Measurements from ENCODE around the gene MPL. TPM values are rescaled to one million over a fixed set of nuclear protein-coding genes. Genes with fewer than 3 reads are reported as not detected.

MPL gene
- total and polyA plus RNA-seq, 2 of the 8 experiments (the other 6 are each of a cell fraction or from before 2014, with no cell fraction given) = 0.08 TPM; not detected in 1

- H3K4me1 ChIP-seq (replicated peaks in 1 of 4; ENCODE audit: control insufficient read depth in 3 of 4, insufficient read depth in 4 of 4, low read length in 3 of 4) = peaks cover 4 to 15% (median 9%) of the 10 kb centered on the region in 4 experiments; a peak in 6 of 7 replicates
- no peak overlapping the region for H3K4ac ChIP-seq (replicated peaks; ENCODE audit: insufficient read length, low read depth, low read length)
- no peak overlapping the region for H3K23ac ChIP-seq (ENCODE audit: insufficient read length)
- ChIA-PET CTCF (ENCODE audit: partially characterized antibody) (interaction anchor here (1.0 to 1.2 kb wide), 2 partner anchors 10 to 21 kb away, joined by 3 read pairs; no protein-coding TSS in a partner anchor), POLR2A (ENCODE audit: partially characterized antibody) (interaction anchor here (0.6 to 4.0 kb wide), 7 partner anchors 7 to 75 kb away, joined by 3 to 37 read pairs (median 4); partner anchors contain the start of genes C1orf210, CDC20, MED8 and SZT2)
- FAIRE-seq = no peak
- no peaks in the 10 kb centered on the region for H3K79me1 ChIP-seq (ENCODE audit: low read depth, low read length)
- H3K27ac ChIP-seq (ENCODE audit: low read depth, low read length) = no peak overlapping the region
- H3K9me3 ChIP-seq (ENCODE audit: insufficient read depth in 2 of 2, low read depth in 1 of 2, low read length in 1 of 2) = no peaks in the 10 kb centered on the region
- no peak overlapping the region for H3K14ac ChIP-seq (ENCODE audit: insufficient read length)
- no peak overlapping the region for H2BK20ac ChIP-seq (ENCODE audit: low read length)
- H3K9ac ChIP-seq (replicated peaks in 1 of 4; ENCODE audit: extremely low read depth in 1 of 4, low read depth in 3 of 4, low read length in 3 of 4) = no peak overlapping the region
- H2AFZ ChIP-seq (ENCODE audit: low read length) = no peak overlapping the region
- 70% methylated on average over 1 of the region's 1 CpG; no CpG with 5 or more reads in 1 of the 2 experiments for WGBS, 2 experiments (ENCODE audit: extremely low coverage in 1 of 2, insufficient coverage in 1 of 2, insufficient read length in 1 of 2, insufficient replicate concordance in 2 of 2, low coverage in 1 of 2, low lambda C conversion rate in 2 of 2, missing lambda C conversion rate in 1 of 2)
- H2AK5ac ChIP-seq (ENCODE audit: low read depth, low read length) = no peak overlapping the region
- no peak overlapping the region for H2BK12ac ChIP-seq (ENCODE audit: low read depth, low read length)
- peaks cover 0 to 5% (median 0%) of the 10 kb centered on the region in 4 experiments; a peak in 2 of 7 replicates for H3K27me3 ChIP-seq (replicated peaks in 1 of 4; ENCODE audit: control insufficient read depth in 3 of 4, extremely low read depth in 1 of 4, insufficient read depth in 3 of 4, low read length in 3 of 4)
- H2BK120ac ChIP-seq (replicated peaks; ENCODE audit: low read depth, low read length) = no peak overlapping the region
- no peak for DNase-seq (ENCODE audit: low read depth in 1 of 2, low spot score in 2 of 2)
- no peaks in the 10 kb centered on the region for H3K36me3 ChIP-seq (ENCODE audit: control insufficient read depth in 2 of 4, insufficient read depth in 4 of 4, low read length in 3 of 4)
- H4K91ac ChIP-seq (replicated peaks; ENCODE audit: insufficient read length, low read length) = no peak overlapping the region
- no peak overlapping the region for H3K56ac ChIP-seq (replicated peaks; ENCODE audit: insufficient read length, low read depth, low read length)
- no peaks in the 10 kb centered on the region for H3K79me2 ChIP-seq (ENCODE audit: control insufficient read depth in 1 of 2, insufficient read depth in 2 of 2, low read length in 2 of 2)
- no peak overlapping the region for H2BK5ac ChIP-seq (ENCODE audit: low read depth, low read length)
- H4K8ac ChIP-seq (ENCODE audit: extremely low read depth, insufficient read depth, low read length) = no peak overlapping the region
- no peak overlapping the region for H3K18ac ChIP-seq (ENCODE audit: extremely low read depth, low read length)
- no peak overlapping the region for H3K4me2 ChIP-seq (ENCODE audit: insufficient read depth in 1 of 2, low read depth in 2 of 2, low read length in 2 of 2)
- peaks cover 7% of the 10 kb centered on the region for H3K23me2 ChIP-seq (ENCODE audit: low read depth, low read length)
- H3K4me3 ChIP-seq (ENCODE audit: extremely low read depth in 1 of 4, insufficient read depth in 2 of 4, low read depth in 3 of 4, low read length in 4 of 4) = no peak overlapping the region
- TF ChIP-seq JUN (IDR thresholded peaks at IDR 0.05; ENCODE audit: low read depth, low read length) (no peak), RNF2 (IDR thresholded peaks at IDR 0.05; ENCODE audit: borderline replicate concordance, low read depth, low read length, missing control alignments, poor library complexity, severe bottlenecking) (no peak), SIX5 (IDR thresholded peaks at IDR 0.05; ENCODE audit: low read depth, low read length) (no peak), CBX8 (IDR thresholded peaks at IDR 0.05; ENCODE audit: borderline replicate concordance, low read depth, low read length) (no peak), CEBPB (IDR thresholded peaks at IDR 0.05; ENCODE audit: low read depth, low read length) (no peak), SP4 (IDR thresholded peaks at IDR 0.05; ENCODE audit: low read length) (no peak), KDM5A (IDR thresholded peaks at IDR 0.05; ENCODE audit: low read length) (no peak), CBX5 (IDR thresholded peaks at IDR 0.05; ENCODE audit: low read depth, low read length) (no peak), SIRT6 (IDR thresholded peaks at IDR 0.05; ENCODE audit: low read length) (no peak), RFX5 (IDR thresholded peaks at IDR 0.05; ENCODE audit: borderline replicate concordance, low read depth, low read length) (no peak), SRF (IDR thresholded peaks at IDR 0.05; ENCODE audit: low read depth, low read length) (no peak)
- TF ChIP-seq, protein P1, sequence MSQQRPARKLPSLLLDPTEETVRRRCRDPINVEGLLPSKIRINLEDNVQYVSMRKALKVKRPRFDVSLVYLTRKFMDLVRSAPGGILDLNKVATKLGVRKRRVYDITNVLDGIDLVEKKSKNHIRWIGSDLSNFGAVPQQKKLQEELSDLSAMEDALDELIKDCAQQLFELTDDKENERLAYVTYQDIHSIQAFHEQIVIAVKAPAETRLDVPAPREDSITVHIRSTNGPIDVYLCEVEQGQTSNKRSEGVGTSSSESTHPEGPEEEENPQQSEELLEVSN (IDR thresholded peaks at IDR 0.05) = no peak
- TF ChIP-seq, protein P2, sequence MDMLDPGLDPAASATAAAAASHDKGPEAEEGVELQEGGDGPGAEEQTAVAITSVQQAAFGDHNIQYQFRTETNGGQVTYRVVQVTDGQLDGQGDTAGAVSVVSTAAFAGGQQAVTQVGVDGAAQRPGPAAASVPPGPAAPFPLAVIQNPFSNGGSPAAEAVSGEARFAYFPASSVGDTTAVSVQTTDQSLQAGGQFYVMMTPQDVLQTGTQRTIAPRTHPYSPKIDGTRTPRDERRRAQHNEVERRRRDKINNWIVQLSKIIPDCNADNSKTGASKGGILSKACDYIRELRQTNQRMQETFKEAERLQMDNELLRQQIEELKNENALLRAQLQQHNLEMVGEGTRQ (IDR thresholded peaks at IDR 0.05; ENCODE audit: low read length) = no peak
- H4K5ac ChIP-seq (ENCODE audit: insufficient read length, low read depth, low read length) = no peak overlapping the region
- no peaks in the 10 kb centered on the region for H4K20me1 ChIP-seq (replicated peaks in 1 of 2; ENCODE audit: control insufficient read depth in 1 of 2, insufficient read depth in 2 of 2, low read length in 2 of 2)
- H2BK15ac ChIP-seq (ENCODE audit: low read length) = no peak overlapping the region
Measured at GRCh38 chr1:43350976-43351375, 13.4 kb downstream of the MPL start.
